Left hindlimb (tissue), 1 donor: Measurements from ENCODE around the gene RAD51B.

Source experiments
- DNase-seq: peaks from one replicate; pipeline ENCODE4 v3.0.0-alpha.2; 2018

RAD51B gene

GRCh38 chr14:68260121-68260520, 440.5 kb downstream of the RAD51B start:
- DNase-seq, result no peak

- no peak for DNase-seq
Observed at GRCh38 chr14:68261092-68261842, 441.7 kb downstream of the RAD51B start.

- no peak for DNase-seq
Observed at GRCh38 chr14:68262567-68262966, 443.0 kb downstream of the RAD51B start.

GRCh38 chr14:68263563-68264259, 444.1 kb downstream of the RAD51B start:
- DNase-seq, result no peak

GRCh38 chr14:68264260-68264569, 444.6 kb downstream of the RAD51B start:
- DNase-seq, result no peak

- DNase-seq, result no peak
Observed at GRCh38 chr14:68266998-68267397, 447.4 kb downstream of the RAD51B start.

GRCh38 chr14:68268197-68268596, 448.6 kb downstream of the RAD51B start:
- DNase-seq, result no peak

- DNase-seq, result no peak
Observed at GRCh38 chr14:68268719-68269118, 449.1 kb downstream of the RAD51B start.

- DNase-seq, result no peak
Observed at GRCh38 chr14:68269136-68269927, 449.8 kb downstream of the RAD51B start.

- DNase-seq, result no peak
Observed at GRCh38 chr14:68270342-68270741, 450.8 kb downstream of the RAD51B start.

- DNase-seq, result no peak
Observed at GRCh38 chr14:68271913-68272391, 452.4 kb downstream of the RAD51B start.

GRCh38 chr14:68273413-68273812, 453.8 kb downstream of the RAD51B start:
- DNase-seq, result no peak

- no peak for DNase-seq
Observed at GRCh38 chr14:68274725-68275124, 455.1 kb downstream of the RAD51B start.

GRCh38 chr14:68278576-68279436, 459.2 kb downstream of the RAD51B start:
- DNase-seq, result no peak

- DNase-seq, result no peak
Observed at GRCh38 chr14:68279437-68279720, 459.8 kb downstream of the RAD51B start.

- no peak for DNase-seq
Observed at GRCh38 chr14:68279777-68280233, 460.2 kb downstream of the RAD51B start.

- DNase-seq, result no peak
Observed at GRCh38 chr14:68281497-68281896, 461.9 kb downstream of the RAD51B start.

GRCh38 chr14:68282479-68283377, 463.1 kb downstream of the RAD51B start:
- no peak for DNase-seq

- DNase-seq, result no peak
Observed at GRCh38 chr14:68283378-68284123, 464.0 kb downstream of the RAD51B start.

- DNase-seq, result no peak
Observed at GRCh38 chr14:68284333-68284732, 464.8 kb downstream of the RAD51B start.

GRCh38 chr14:68284834-68285233, 465.3 kb downstream of the RAD51B start:
- no peak for DNase-seq
